Adrenal gland (tissue), 12 donors: ENCODE measurements around the gene ALDH3B1. TPM values are rescaled to one million over a fixed set of nuclear protein-coding genes. Genes with fewer than 3 reads are reported as not detected.
A peak's percentile ranks its signal among the peaks of the same experiment; 100 is the strongest.

Experiments
- DNase-seq, 7 donors: peaks; one replicate each; pipeline ENCODE4 v3.0.0-alpha.2; 2019 to 2020
- H3K27ac ChIP-seq, 5 donors: fragments of 200-600 bp; sonication (generic) in 4 of 5; 1 replicate in 3 of 5; 2 replicates in 2 of 5; pipeline versions ENCODE4 v1.5.1 to v1.8.0; 2016 to 2020; ENCODE audit warnings: mild to moderate bottlenecking in 1 of 5
- H3K27me3 ChIP-seq: fragments of 200-600 bp; 2 replicates; pipeline ENCODE4 v1.8.0; 2021
- H3K36me3 ChIP-seq, 2 donors: fragments of 200-600 bp; replicated peaks in 1 of 2; 1 replicate in 1 of 2; 2 replicates in 1 of 2; pipeline versions ENCODE4 v1.5.1 to v1.8.0; 2018 to 2022
- H3K4me1 ChIP-seq, 2 donors: fragments of 200-600 bp; replicated peaks in 1 of 2; 1 replicate in 1 of 2; 2 replicates in 1 of 2; pipeline versions ENCODE4 v1.5.1 to v1.8.0; 2018 to 2021
- H3K4me3 ChIP-seq, 4 donors: fragments of 200-600 bp; sonication (generic) in 3 of 4; one replicate each; pipeline ENCODE4 v1.5.1; 2016 to 2018
- H3K9me3 ChIP-seq, 3 donors: fragments of 200-600 bp; sonication (generic) in 1 of 3; replicated peaks in 1 of 3; 1 replicate in 2 of 3; 2 replicates in 1 of 3; pipeline versions ENCODE4 v1.5.1 to v1.8.0; 2016 to 2021
- CTCF ChIP-seq, 6 experiments: fragments of 450-650 bp in 4 of 6; fragments of 200-600 bp in 2 of 6; sonication (generic) in 1 of 6; IDR thresholded peaks; 1 replicate in 5 of 6; 2 replicates in 1 of 6; pipeline versions ENCODE4 v1.5.1 to v1.8.0; 2016 to 2021; ENCODE audit warnings: antibody characterized with exemption in 6 of 6, mild to moderate bottlenecking in 2 of 6, moderate library complexity in 1 of 6
- POLR2A ChIP-seq, 2 donors: fragments of 450-650 bp; IDR thresholded peaks; one replicate each; pipeline ENCODE4 v1.6.1; 2017; ENCODE audit warnings: antibody characterized with exemption in 2 of 2, mild to moderate bottlenecking in 2 of 2, moderate library complexity in 1 of 2
- WGBS, 4 donors: extraction: QIAGEN DNeasy Blood & Tissue Kit in 2 of 4; methylation state at CpG; one replicate each; pipeline versions ENCODE4 v1.1.5 to v1.1.7; 2013 to 2017; 5-methylcytosine and 5-hydroxymethylcytosine counted together
- intact Hi-C, 2 donors: fragments of 100-400 bp; cut with DNase I; formaldehyde crosslinking; loops; one replicate each; pipeline versions ENCODE4 v1.14.1 to v1.15.0; 2022 to 2023
- polyA plus RNA-seq, 3 donors: library from polyadenylated mRNA; stranded (reverse); fragments of 200-250 nt in 2 of 3; fragments of 350-450 nt in 1 of 3; fragmentation: Illumina TruSeq in 1 of 3; extraction: RNeasy Lipid Tissue Mini Kit (QIAGEN cat#74804) in 1 of 3; gene quantifications; one replicate each; pipeline ENCODE4 v1.2.3, GENCODE V29; 2013 to 2014
- total RNA-seq, 9 donors: library from RNA; depleted of rRNA in 4 of 9; stranded (reverse); fragments of >200 nt in 4 of 9; fragments of 120-200 nt in 1 of 9; fragmentation: NEBNext Ultra II Directional in 1 of 9; extraction: Animal tissue kit (Norgen Biotek cat#: 25700) in 1 of 9; gene quantifications; one replicate each; pipeline versions ENCODE4 v1.1.0 to v1.2.4, GENCODE V29; 2013 to 2023
- donor health status: healthy with polysubstance abuse.
- donor health status: Bipolar disorder and iron deficiency.
- donor health status: DM: yes; HTN: yes; CAD: no.
- donor health status: DM: no; HTN: no; CAD: no.
- donor health status: DM: no; HTN: no; CAD: no.
- donor health status: DM: yes; HTN: yes; CAD: no.

ALDH3B1 gene
- total and polyA plus RNA-seq, 12 donors, result 0.72 to 70.3 (median 51.6) TPM

- Histone ChIP-seq H3K36me3 (peaks cover 0 to 88% of the 10 kb centered on the region in 2 donors), H3K27me3 (no peaks in the 10 kb centered on the region), H3K4me3 (no peak overlapping the region), H3K4me1 (peaks cover 7 to 13% of the 10 kb centered on the region in 2 donors), H3K9me3 (no peaks in the 10 kb centered on the region), H3K27ac (no peak overlapping the region)
- intact Hi-C loops, result loop anchor here in 1 of 2 donors (10.0 kb wide), 1 partner anchor 157 kb away; no protein-coding TSS in a partner anchor
- no peak for DNase-seq
- no peak for TF ChIP-seq CTCF (IDR thresholded peaks at IDR 0.05)
- TF ChIP-seq POLR2A (IDR thresholded peaks at IDR 0.05), result no peak
- WGBS, 4 donors, result 88 to 92% (median 90%) methylated on average over 25 to 37 of the region's 37 CpGs
These were observed 37.5 kb downstream of the ALDH3B1 start for GRCh38 chr11:68047437-68048290.

- no peaks in the 10 kb centered on the region for H3K27me3 ChIP-seq
- H3K4me1 ChIP-seq, result peaks cover 0 to 2% of the 10 kb centered on the region in 2 donors
- 85 to 89% (median 88%) methylated on average over 22 to 35 of the region's 35 CpGs for WGBS, 4 donors
- intact Hi-C loops, result loop anchor here in 1 of 2 donors (10.0 kb wide), 1 partner anchor 156 kb away; no protein-coding TSS in a partner anchor
- TF ChIP-seq CTCF (IDR thresholded peaks at IDR 0.05) (no peak), POLR2A (IDR thresholded peaks at IDR 0.05) (no peak)
- H3K36me3 ChIP-seq, result peaks cover 0 to 78% of the 10 kb centered on the region in 2 donors
- H3K4me3 ChIP-seq, result no peak overlapping the region
- H3K27ac ChIP-seq, result peak overlapping the region in 1 of 5 donors; percentile 17
- no peaks in the 10 kb centered on the region for H3K9me3 ChIP-seq
- DNase-seq, result peak in 2 of 7 donors; percentile 11 to 53
These were observed 38.8 kb downstream of the ALDH3B1 start for GRCh38 chr11:68048681-68049508.

- no peaks in the 10 kb centered on the region for H3K9me3 ChIP-seq
- H3K27ac ChIP-seq, result peak overlapping the region in 2 of 5 donors; percentile 17 to 29
- no peaks in the 10 kb centered on the region for H3K27me3 ChIP-seq
- intact Hi-C loops, result loop anchor here in 1 of 2 donors (10.0 kb wide), 1 partner anchor 155 kb away; no protein-coding TSS in a partner anchor
- H3K4me3 ChIP-seq, result no peak overlapping the region
- peak in 5 of 7 donors; percentile 3 to 55 (median 45) for DNase-seq
- WGBS, 4 donors, result 84 to 88% (median 86%) methylated on average over 29 to 40 of the region's 40 CpGs
- H3K4me1 ChIP-seq, result no peaks in the 10 kb centered on the region
- peaks cover 0 to 70% of the 10 kb centered on the region in 2 donors for H3K36me3 ChIP-seq
- no peak for TF ChIP-seq CTCF (IDR thresholded peaks at IDR 0.05)
- TF ChIP-seq POLR2A (IDR thresholded peaks at IDR 0.05), result peak in 1 of 2 donors; percentile 8
These were observed 39.6 kb downstream of the ALDH3B1 start for GRCh38 chr11:68049509-68050370.
